ENCODE measurements around the gene SZRD1.

The SZRD1 gene

GRCh38 chr1:16430606-16431005 is 63.6 kb downstream of the SZRD1 start:
- TF ChIP-seq CTCF (conservative IDR thresholded peaks at IDR 0.05; ENCODE audit: low read length) = no peak
- DNase-seq (ENCODE audit: low read depth) = no peak
- H3K4me3 ChIP-seq (ENCODE audit: low read length) = no peak overlapping the region

DNA sequence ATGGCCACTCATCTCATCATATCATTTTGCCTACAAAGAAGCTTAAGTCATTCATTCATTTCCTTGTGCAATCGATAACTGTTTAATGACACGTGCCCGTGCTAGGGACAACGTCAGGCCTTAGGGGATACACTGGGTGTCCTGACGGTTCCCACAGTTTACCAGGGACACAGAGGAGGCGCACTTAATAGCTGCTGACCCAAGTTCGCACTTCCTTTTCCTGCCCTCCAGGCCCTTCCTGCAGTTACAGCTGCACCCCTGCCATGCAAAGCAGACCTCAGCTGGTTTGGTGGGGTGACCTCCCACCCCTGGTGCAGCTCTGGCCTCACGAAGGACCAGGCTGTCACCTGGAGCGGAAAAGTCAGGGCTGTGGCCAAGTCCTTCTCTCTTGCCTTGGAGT is 66.0 kb downstream of the SZRD1 start:
- H3K4me3 ChIP-seq (ENCODE audit: low read length) = no peak overlapping the region
- DNase-seq (ENCODE audit: low read depth) = no peak
- no peak for TF ChIP-seq CTCF (conservative IDR thresholded peaks at IDR 0.05; ENCODE audit: low read length)

DNA sequence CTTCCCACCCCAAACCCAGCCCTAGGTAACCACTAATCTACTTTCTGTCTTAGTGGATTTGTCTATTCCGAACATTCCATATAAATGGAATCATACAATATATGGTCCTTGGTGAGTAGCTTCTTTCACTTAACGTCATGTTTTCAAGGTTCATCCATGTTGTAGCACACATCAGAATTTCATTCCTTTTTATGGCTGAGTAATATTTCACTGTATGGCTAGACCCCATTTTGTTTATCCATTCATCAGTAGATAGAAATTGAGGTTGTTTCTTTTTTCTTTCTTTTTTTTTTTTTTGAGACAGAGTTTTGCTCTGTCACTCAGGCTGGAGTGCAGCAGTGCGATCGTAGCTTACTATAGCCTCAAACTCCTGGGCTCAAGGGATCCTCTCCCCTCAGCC is 67.0 kb downstream of the SZRD1 start:
- TF ChIP-seq CTCF (conservative IDR thresholded peaks at IDR 0.05; ENCODE audit: low read length) = no peak
- no peak for DNase-seq (ENCODE audit: low read depth)
- H3K4me3 ChIP-seq (ENCODE audit: low read length) = no peak overlapping the region

GRCh38 chr1:16434501-16434900 is 67.5 kb downstream of the SZRD1 start:
- H3K4me3 ChIP-seq (ENCODE audit: low read length) = no peak overlapping the region
- DNase-seq (ENCODE audit: low read depth) = no peak
- TF ChIP-seq CTCF (conservative IDR thresholded peaks at IDR 0.05; ENCODE audit: low read length) = no peak

DNA sequence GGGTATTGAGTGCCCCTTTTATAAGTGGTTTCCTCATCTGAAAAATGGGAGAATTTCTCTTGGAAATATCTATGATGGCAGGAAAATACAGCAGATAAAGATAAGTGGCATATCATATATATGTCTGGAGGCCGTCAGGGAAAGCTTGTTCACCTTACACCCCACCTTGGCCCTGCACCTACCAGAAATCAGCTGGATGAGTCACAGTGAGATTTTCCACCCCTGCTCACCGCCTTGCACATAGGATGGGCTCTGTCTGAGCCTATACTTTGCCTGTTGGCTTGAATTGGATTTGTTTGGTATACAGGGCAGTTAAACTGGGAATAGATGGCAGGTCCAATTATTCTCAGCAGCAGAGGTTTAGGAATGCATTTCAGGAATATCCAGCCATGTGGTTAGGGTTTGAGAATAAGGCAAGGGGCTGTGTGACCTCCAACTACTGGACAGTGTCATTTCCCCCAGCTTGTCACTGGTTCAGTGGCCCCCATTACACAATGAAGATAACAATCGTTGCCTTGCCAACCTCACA is 70.0 kb downstream of the SZRD1 start, which contains the start of gene SPATA21:
SPATA21 (minus strand) TSS at position 479 of the 529 bp plus-strand sequence. CDS start 6,053 bp downstream, outside the sequence.
- H3K4me3 ChIP-seq (ENCODE audit: low read length) = no peak within 1 kb of the TSS
- no peak for DNase-seq (ENCODE audit: low read depth)
- no peak for TF ChIP-seq CTCF (conservative IDR thresholded peaks at IDR 0.05; ENCODE audit: low read length)

- no peak overlapping the region for H3K4me3 ChIP-seq (ENCODE audit: low read length)
- no peak for TF ChIP-seq CTCF (conservative IDR thresholded peaks at IDR 0.05; ENCODE audit: low read length)
- no peak for DNase-seq (ENCODE audit: low read depth)
These were observed 71.5 kb downstream of the SZRD1 start for GRCh38 chr1:16438516-16438915.

GRCh38 chr1:16438924-16439323 is 71.9 kb downstream of the SZRD1 start:
- DNase-seq (ENCODE audit: low read depth) = no peak

More at GRCh38 chr1:16438924-16439323, 71.9 kb downstream of the SZRD1 start:
- TF ChIP-seq CTCF (conservative IDR thresholded peaks at IDR 0.05; ENCODE audit: low read length) = no peak
- H3K4me3 ChIP-seq (ENCODE audit: low read length) = no peak overlapping the region

All from AG10803 (cell line).